Measurements from ENCODE around the gene HARS1.
"Not testable (repeated sequence)": the region's sequence is repeated elsewhere in the genome, so short reads cannot be mapped to it uniquely, and the experiment has no call there.

The HARS1 gene, protein sequence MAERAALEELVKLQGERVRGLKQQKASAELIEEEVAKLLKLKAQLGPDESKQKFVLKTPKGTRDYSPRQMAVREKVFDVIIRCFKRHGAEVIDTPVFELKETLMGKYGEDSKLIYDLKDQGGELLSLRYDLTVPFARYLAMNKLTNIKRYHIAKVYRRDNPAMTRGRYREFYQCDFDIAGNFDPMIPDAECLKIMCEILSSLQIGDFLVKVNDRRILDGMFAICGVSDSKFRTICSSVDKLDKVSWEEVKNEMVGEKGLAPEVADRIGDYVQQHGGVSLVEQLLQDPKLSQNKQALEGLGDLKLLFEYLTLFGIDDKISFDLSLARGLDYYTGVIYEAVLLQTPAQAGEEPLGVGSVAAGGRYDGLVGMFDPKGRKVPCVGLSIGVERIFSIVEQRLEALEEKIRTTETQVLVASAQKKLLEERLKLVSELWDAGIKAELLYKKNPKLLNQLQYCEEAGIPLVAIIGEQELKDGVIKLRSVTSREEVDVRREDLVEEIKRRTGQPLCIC

GRCh38 chr5:140690941-140691924 lies at the start of gene HARS1, which contains the start of gene HARS2:
Gene HARS1 (minus strand): TSS chr5:140691370. CDS start chr5:140691304, 66 bp downstream.
Gene HARS2 (plus strand): TSS chr5:140691455. CDS start chr5:140691649, 194 bp downstream.
- DNase-seq (ENCODE audit: low read depth in 2 of 2), result peak; percentile 78 to 83

DNA sequence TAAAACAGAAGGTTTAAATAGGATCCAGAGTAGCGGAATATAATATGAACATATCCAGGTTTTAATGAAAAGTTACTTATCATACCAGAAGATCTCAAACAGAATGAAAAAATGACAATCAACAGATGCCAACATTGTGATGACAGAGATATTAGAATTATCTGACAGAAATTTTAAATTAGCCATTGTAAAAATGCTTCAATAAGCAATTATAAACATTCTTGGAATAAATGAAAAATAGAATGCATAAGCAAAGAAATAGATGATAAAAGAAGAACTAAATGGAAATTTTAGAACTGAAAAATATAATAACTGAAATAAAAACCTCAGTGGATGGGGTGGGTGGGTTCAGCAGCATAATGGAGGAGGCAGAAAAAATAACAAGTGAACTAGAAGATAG lies 46.3 kb upstream of the HARS1 start:
- no peak for DNase-seq (ENCODE audit: low read depth in 2 of 2)

- no peak for DNase-seq (ENCODE audit: low read depth in 2 of 2)
Observed at GRCh38 chr5:140734354-140734753, 43.2 kb upstream of the HARS1 start.

DNA sequence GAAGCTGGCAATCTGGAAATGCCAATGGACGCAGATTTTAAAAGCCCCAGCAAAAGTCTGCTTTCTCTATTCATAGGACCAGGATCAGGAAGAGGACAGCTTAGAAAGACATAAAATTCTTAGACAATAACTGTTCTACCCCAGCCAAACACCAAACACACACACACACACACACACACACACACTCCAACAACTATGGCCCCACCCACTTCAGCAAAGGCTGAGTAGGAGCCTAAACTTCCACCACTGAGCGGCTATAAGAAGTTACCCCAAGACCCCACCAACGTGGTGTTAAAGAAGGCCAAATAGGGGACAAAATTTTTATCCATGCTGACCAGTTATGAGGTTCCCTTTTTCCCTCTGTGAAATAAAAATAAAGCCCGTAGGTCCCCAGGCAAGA lies 41.9 kb upstream of the HARS1 start:
- no peak for DNase-seq (ENCODE audit: low read depth in 2 of 2)

- peak; percentile 81 to 82 for DNase-seq (ENCODE audit: low read depth in 2 of 2)
Observed at GRCh38 chr5:140725799-140726471, 34.8 kb upstream of the HARS1 start.

DNA sequence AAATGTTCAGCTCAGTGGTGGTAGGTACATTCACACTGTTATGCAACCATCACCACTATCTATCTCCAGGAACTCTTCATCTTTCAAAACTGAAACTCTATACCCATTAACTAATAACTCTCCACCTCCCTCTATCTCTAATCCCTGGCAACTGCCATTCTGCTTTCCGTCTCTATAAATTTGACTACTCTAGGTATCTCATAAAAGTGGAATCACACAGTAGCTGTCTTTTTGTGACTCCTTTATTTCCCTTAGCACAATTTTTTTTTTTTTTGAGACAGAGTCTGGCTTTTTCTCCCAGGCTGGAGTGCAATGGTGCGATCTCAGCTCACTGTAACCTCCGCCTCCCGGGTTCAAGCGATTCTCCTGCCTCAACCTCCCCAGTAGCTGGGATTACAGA lies 30.2 kb upstream of the HARS1 start:
- not testable (repeated sequence) for DNase-seq (ENCODE audit: low read depth in 2 of 2)

DNA sequence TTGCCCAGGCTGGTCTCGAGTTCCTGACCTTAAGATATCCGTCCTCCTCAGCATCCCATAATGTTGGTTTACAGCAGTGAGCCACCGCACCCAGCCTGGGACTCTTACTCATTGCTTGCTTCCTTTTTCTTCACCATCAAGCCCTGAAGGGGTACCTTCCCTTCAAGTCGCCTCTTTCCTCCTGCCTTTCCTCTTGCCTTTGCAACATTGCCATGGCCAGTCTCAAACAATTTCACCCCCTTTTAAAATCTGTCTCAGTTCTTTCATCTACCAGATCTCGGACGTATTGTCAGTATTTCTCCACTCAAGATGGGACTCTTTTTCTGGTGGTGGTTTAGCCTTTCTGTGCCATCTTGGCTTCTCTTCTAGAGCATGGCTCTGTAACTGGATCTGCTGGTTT lies 29.6 kb upstream of the HARS1 start:
- DNase-seq (ENCODE audit: low read depth in 2 of 2), result not testable (repeated sequence)

GRCh38 chr5:140718266-140718592 lies 27.1 kb upstream of the HARS1 start:
- no peak for DNase-seq (ENCODE audit: low read depth in 2 of 2)

- DNase-seq (ENCODE audit: low read depth in 2 of 2), result not testable (repeated sequence)
Observed at GRCh38 chr5:140716238-140716637, 25.1 kb upstream of the HARS1 start.

GRCh38 chr5:140713562-140714094 lies 22.5 kb upstream of the HARS1 start:
- DNase-seq (ENCODE audit: low read depth in 2 of 2), result no peak

DNA sequence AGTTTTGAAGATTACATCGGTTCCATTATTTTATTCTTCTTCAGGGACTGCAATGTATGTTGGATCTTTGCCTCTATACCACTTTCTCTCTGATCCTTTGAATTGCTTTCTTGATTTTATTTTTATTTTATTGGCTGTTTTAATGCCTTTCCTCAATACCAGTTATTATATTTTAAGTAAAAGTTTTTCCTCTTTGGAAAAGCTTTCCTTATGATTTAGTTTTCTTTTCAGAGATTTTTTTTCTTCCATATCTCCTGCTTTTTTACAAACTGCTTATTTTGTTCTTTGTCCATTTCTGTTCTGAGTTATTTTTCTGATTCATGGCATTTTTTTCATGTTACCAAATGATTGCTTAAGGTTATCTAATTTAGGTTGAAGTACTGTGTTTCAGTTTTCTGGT lies 20.6 kb upstream of the HARS1 start:
- DNase-seq (ENCODE audit: low read depth in 2 of 2), result no peak

GRCh38 chr5:140710899-140711552 lies 19.9 kb upstream of the HARS1 start:
- DNase-seq (ENCODE audit: low read depth in 2 of 2), result peak; percentile 85 to 86

DNA sequence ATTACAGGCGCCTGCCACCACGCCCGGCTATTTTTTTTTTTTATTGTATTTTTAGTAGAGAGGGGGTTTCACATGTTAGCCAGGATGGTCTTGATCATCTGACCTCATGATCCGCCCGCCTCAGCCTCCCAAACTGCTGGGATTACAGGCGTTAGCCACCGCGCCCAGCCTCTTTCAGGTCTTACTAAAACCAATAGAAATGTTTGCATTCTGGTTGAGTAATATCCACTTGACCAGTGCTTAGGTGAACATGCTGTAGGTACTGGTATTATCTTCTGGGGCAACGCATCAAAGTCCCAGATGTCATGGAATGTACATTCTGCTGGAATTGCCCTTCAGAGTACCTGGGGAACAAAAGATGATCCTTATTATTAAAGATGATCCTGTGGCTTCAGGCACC lies 17.6 kb upstream of the HARS1 start:
- not testable (repeated sequence) for DNase-seq (ENCODE audit: low read depth in 2 of 2)

DNA sequence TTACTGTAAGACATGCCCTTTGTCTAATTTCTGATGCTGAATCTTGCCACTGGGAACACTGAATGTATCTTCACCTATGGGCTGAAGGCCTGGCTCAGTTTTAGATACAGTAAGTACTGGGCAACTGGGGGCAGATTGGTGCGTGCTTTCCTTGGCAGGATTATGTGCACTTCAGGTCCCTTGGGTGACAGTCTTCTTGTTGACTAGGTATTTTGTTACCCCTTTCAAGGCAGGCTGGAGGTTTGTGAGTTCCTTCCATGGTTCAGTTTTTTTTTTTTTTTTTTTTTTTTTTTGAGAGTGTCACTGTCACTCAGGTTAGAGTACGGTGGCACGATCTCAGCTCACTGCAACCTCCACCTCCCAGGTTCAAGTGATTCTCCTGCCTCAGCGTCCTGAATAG lies 16.6 kb upstream of the HARS1 start:
- no peak for DNase-seq (ENCODE audit: low read depth in 2 of 2)

- peak; percentile 79 to 89 for DNase-seq (ENCODE audit: low read depth in 2 of 2)
Observed at GRCh38 chr5:140700177-140701144, 9.3 kb upstream of the HARS1 start, which contains the start of gene ZMAT2. Gene ZMAT2 (plus strand): TSS chr5:140700447. CDS start chr5:140700461, 14 bp downstream.

DNA sequence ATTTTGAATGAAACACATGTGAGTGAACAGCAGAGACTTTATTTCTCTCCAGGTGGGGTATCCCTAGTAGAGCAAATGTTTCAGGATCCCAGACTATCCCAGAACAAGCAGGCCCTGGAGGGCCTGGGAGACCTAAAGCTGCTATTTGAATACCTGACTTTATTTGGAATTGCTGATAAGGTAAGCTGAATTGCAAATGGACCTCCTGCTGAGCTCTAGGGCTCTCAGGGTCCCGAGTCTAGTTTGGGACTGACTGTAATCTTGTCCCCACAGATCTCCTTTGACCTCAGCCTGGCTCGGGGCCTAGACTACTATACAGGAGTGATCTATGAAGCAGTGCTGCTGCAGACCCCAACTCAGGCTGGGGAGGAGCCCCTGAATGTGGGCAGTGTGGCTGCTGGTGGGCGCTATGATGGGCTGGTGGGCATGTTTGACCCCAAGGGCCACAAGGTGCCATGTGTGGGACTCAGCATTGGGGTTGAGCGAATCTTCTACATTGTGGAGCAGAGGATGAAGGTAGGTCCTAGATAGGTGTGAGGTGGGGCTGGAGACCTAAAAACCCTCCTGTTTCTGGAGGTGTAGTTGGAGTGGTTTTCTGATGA lies 5.8 kb upstream of the HARS1 start:
- DNase-seq (ENCODE audit: low read depth in 2 of 2), result no peak

GRCh38 chr5:140694276-140694675 lies 3.1 kb upstream of the HARS1 start:
- no peak for DNase-seq (ENCODE audit: low read depth in 2 of 2)

DNA sequence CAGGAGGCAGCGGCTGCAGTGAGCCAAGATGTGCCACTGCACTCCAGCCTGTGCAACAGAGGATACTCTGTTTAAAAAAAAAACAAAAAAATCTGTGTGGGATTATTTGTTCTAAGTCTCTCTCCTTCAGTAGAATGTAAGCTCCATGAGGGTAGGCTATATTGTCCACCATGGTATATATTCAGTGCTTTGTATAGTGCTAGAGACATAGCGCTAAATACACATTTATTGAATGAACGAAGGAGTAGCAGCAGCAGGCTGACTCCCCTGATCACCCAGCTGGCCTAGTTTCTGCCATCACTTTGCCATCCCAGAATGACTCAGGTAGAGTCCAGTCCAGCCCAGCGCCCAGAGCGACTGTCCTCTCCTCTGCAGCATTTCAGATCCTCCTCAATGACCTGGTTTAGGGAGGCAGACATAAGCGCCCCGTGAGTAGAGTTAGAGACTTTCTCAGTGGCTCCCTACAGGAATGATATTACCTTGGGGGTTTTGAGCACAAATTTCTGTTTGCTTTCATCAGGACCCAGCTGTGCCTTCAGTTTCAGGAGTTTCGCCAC lies 716 bp downstream of the HARS1 start:
- no peak for DNase-seq (ENCODE audit: low read depth in 2 of 2)

GRCh38 chr5:140678993-140679392 lies 12.2 kb downstream of the HARS1 start:
- no peak for DNase-seq (ENCODE audit: low read depth in 2 of 2)

Data from stimulated activated CD4-positive, alpha-beta T cell treated with anti-CD3 and anti-CD28 coated beads, Interleukin-12 subunit alpha, Interleukin-12 subunit beta, amount 100 ng/mL, for 24 hours (primary cell).